Stomach (tissue), 9 donors: ENCODE data around the gene NCF2. TPM values are rescaled to one million over a fixed set of nuclear protein-coding genes. Genes with fewer than 3 reads are reported as not detected.
"Not testable (repeated sequence)": the region's sequence is repeated elsewhere in the genome, so short reads cannot be mapped to it uniquely, and the experiment has no call there.

Source experiments
- DNase-seq, 2 donors: peaks; one replicate each; pipeline versions ENCODE4 v3.0.0 to v3.0.0-alpha.2; 2013 to 2019
- H3K27ac ChIP-seq, 5 donors: fragments of 200-600 bp in 4 of 5; sonication (generic) in 4 of 5; one replicate each; pipeline ENCODE4 v1.5.1; 2013 to 2019; ENCODE audit warnings: mild to moderate bottlenecking in 1 of 5, moderate library complexity in 1 of 5
- H3K27me3 ChIP-seq, 3 donors: fragments of 200-600 bp; sonication (generic); one replicate each; pipeline ENCODE4 v1.5.1; 2017 to 2019; ENCODE audit warnings: mixed run types in 1 of 3
- H3K36me3 ChIP-seq, 4 donors: fragments of 200-600 bp; sonication (generic); 1 replicate in 3 of 4; 2 replicates in 1 of 4; pipeline ENCODE4 v1.5.1; 2016 to 2019
- H3K4me1 ChIP-seq, 4 donors: fragments of 200-600 bp; sonication (generic); one replicate each; pipeline ENCODE4 v1.5.1; 2016 to 2019
- H3K4me3 ChIP-seq, 4 donors: fragments of 200-600 bp; sonication (generic) in 3 of 4; one replicate each; pipeline ENCODE4 v1.5.1; 2016 to 2019; ENCODE audit warnings: mild to moderate bottlenecking in 1 of 4
- H3K9me3 ChIP-seq, 4 donors: fragments of 200-600 bp; sonication (generic); one replicate each; pipeline ENCODE4 v1.5.1; 2016 to 2019
- CTCF ChIP-seq, 7 experiments: fragments of 450-650 bp in 4 of 7; fragments of 200-600 bp in 3 of 7; sonication (generic) in 3 of 7; IDR thresholded peaks; one replicate each; pipeline ENCODE4 v1.5.1; 2016 to 2019; ENCODE audit warnings: antibody characterized with exemption in 7 of 7, control low read depth in 2 of 7, mild to moderate bottlenecking in 1 of 7
- EP300 ChIP-seq: sonication (generic); formaldehyde crosslinking; IDR thresholded peaks from one replicate; pipeline ENCODE4 v1.6.1; 2017; ENCODE audit warnings: antibody characterized with exemption
- POLR2A ChIP-seq, 4 donors: fragments of 450-650 bp; IDR thresholded peaks; one replicate each; pipeline ENCODE4 v1.6.1; 2016; ENCODE audit warnings: antibody characterized with exemption in 4 of 4, control low read depth in 2 of 4, mild to moderate bottlenecking in 1 of 4, moderate library complexity in 1 of 4
- POLR2AphosphoS5 ChIP-seq, 3 donors: sonication (generic); formaldehyde crosslinking; IDR thresholded peaks; one replicate each; pipeline ENCODE4 v1.6.1; 2016; ENCODE audit warnings: antibody characterized with exemption in 3 of 3
- WGBS, 5 donors: extraction: QIAGEN DNeasy Blood & Tissue Kit in 3 of 5; methylation state at CpG; one replicate each; pipeline versions ENCODE4 v1.1.5 to v1.1.7; 2013 to 2018; 5-methylcytosine and 5-hydroxymethylcytosine counted together
- intact Hi-C: fragments of 100-400 bp; cut with DNase I; formaldehyde crosslinking; loops from one replicate; pipeline ENCODE4 v1.15.1; 2023; ENCODE audit warnings: low total_unique reads
- polyA plus RNA-seq, 3 donors: library from polyadenylated mRNA; stranded (reverse); fragments of 200-250 nt; gene quantifications; one replicate each; pipeline ENCODE4 v1.2.3, GENCODE V29; 2013
- total RNA-seq, 5 donors: library from RNA; depleted of rRNA; stranded (reverse); fragments of >200 nt; gene quantifications; one replicate each; pipeline versions ENCODE4 v1.1.0 to v1.2.3, GENCODE V29; 2014 to 2016
- donor health status: healthy with polysubstance abuse.
- donor health status: Bipolar disorder and iron deficiency.
- donor health status: healthy.

Gene NCF2
- total and polyA plus RNA-seq, 8 donors = 0.29 to 30.4 (median 6.2) TPM

GRCh38 chr1:183628537-183628936, 38.3 kb upstream of the NCF2 start:
- Histone ChIP-seq H3K4me1 (peaks cover 25 to 84% (median 58%) of the 10 kb centered on the region in 4 donors), H3K27ac (no peak overlapping the region), H3K36me3 (peaks cover 16 to 73% (median 64%) of the 10 kb centered on the region in 4 donors), H3K4me3 (no peak overlapping the region), H3K9me3 (no peaks in the 10 kb centered on the region), H3K27me3 (no peaks in the 10 kb centered on the region)
- intact Hi-C loops = no loop called here
- DNase-seq = no peak
- TF ChIP-seq EP300 (no peak), CTCF (IDR thresholded peaks at IDR 0.05) (no peak), POLR2A (IDR thresholded peaks at IDR 0.05) (no peak), POLR2AphosphoS5 (IDR thresholded peaks at IDR 0.05) (no peak)

- peaks cover 16 to 72% (median 66%) of the 10 kb centered on the region in 4 donors for H3K36me3 ChIP-seq
- H3K27me3 ChIP-seq, DNase-seq, H3K4me3 ChIP-seq, intact Hi-C loops, H3K9me3 ChIP-seq: not testable (repeated sequence)
- WGBS, 5 donors = 7 to 38% (median 16%) methylated on average over 3 of the region's 3 CpGs
- H3K4me1 ChIP-seq = peaks cover 7 to 84% (median 48%) of the 10 kb centered on the region in 4 donors
- H3K27ac ChIP-seq = peak overlapping the region in 3 of 5 donors; percentile 9 to 57 (median 48)
Measured at GRCh38 chr1:183626236-183626635, 36.0 kb upstream of the NCF2 start.

GRCh38 chr1:183622884-183623785, 32.9 kb upstream of the NCF2 start:
- 53 to 61% (median 59%) methylated on average over 10 of the region's 10 CpGs for WGBS, 5 donors
- H3K27ac ChIP-seq = peak overlapping the region in 2 of 5 donors; percentile 8 to 14
- intact Hi-C loops = no loop called here

GRCh38 chr1:183622013-183622412, 31.8 kb upstream of the NCF2 start:
- intact Hi-C loops = no loop called here
- TF ChIP-seq POLR2AphosphoS5 (IDR thresholded peaks at IDR 0.05) (no peak), CTCF (IDR thresholded peaks at IDR 0.05) (no peak), POLR2A (IDR thresholded peaks at IDR 0.05) (no peak), EP300 (no peak)
- Histone ChIP-seq H3K4me3 (no peak overlapping the region), H3K27ac (no peak overlapping the region), H3K27me3 (no peaks in the 10 kb centered on the region), H3K4me1 (peaks cover 0 to 43% (median 26%) of the 10 kb centered on the region in 4 donors), H3K36me3 (peaks cover 3 to 30% (median 26%) of the 10 kb centered on the region in 4 donors), H3K9me3 (no peaks in the 10 kb centered on the region)
- 70 to 83% (median 78%) methylated on average over 1 of the region's 1 CpG for WGBS, 5 donors
- DNase-seq = no peak

More at GRCh38 chr1:183622884-183623785, 32.9 kb upstream of the NCF2 start:
- TF ChIP-seq POLR2A (IDR thresholded peaks at IDR 0.05) = no peak
- TF ChIP-seq EP300 = no peak
- TF ChIP-seq POLR2AphosphoS5 (IDR thresholded peaks at IDR 0.05) = peak in 1 of 3 donors; percentile 43
- TF ChIP-seq CTCF (IDR thresholded peaks at IDR 0.05) = peak in 5 of 7 experiments; percentile 35 to 60 (median 43)
- no peaks in the 10 kb centered on the region for H3K9me3 ChIP-seq
- peaks cover 0 to 53% (median 30%) of the 10 kb centered on the region in 4 donors for H3K4me1 ChIP-seq
- peak; percentile 50 to 92 for DNase-seq
- peaks cover 6 to 41% (median 37%) of the 10 kb centered on the region in 4 donors for H3K36me3 ChIP-seq
- no peaks in the 10 kb centered on the region for H3K27me3 ChIP-seq
- no peak overlapping the region for H3K4me3 ChIP-seq

GRCh38 chr1:183620311-183620710, 30.1 kb upstream of the NCF2 start:
- Histone ChIP-seq H3K4me3 (no peak overlapping the region), H3K36me3 (peaks cover 0 to 19% (median 17%) of the 10 kb centered on the region in 4 donors), H3K4me1 (peaks cover 0 to 26% (median 9%) of the 10 kb centered on the region in 4 donors), H3K9me3 (no peaks in the 10 kb centered on the region), H3K27ac (no peak overlapping the region), H3K27me3 (no peaks in the 10 kb centered on the region)
- no peak for TF ChIP-seq CTCF (IDR thresholded peaks at IDR 0.05)
- TF ChIP-seq EP300 = no peak
- no peak for TF ChIP-seq POLR2A (IDR thresholded peaks at IDR 0.05)
- no peak for TF ChIP-seq POLR2AphosphoS5 (IDR thresholded peaks at IDR 0.05)
- no peak for DNase-seq
- 70 to 75% (median 73%) methylated on average over 2 of the region's 2 CpGs for WGBS, 5 donors
- intact Hi-C loops = no loop called here
